Mammary epithelial cell (primary cell): ENCODE measurements around the gene PUDP.
A peak's percentile ranks its signal among the peaks of the same experiment; 100 is the strongest.

Experiments
- CTCF ChIP-seq, 2 donors: IDR thresholded peaks in 1 of 2; conservative IDR thresholded peaks in 1 of 2; 2 replicates each; pipeline ENCODE4 v1.5.1; 2011 to 2012; ENCODE audit warnings: inconsistent platforms in 2 of 2, low read length in 2 of 2, mild to moderate bottlenecking in 2 of 2, control low read depth in 1 of 2, low read depth in 1 of 2; ENCODE audit not compliant: insufficient read depth in 1 of 2; ENCODE audit errors: extremely low read depth in 1 of 2
- EZH2 ChIP-seq: IDR thresholded peaks from 2 replicates; pipeline ENCODE4 v1.6.1; 2012; ENCODE audit warnings: low read length, inconsistent platforms, borderline replicate concordance

GRCh38 chrX:7088968-7089615, 58.9 kb downstream of the PUDP start:
- TF ChIP-seq CTCF (conservative IDR thresholded peaks at IDR 0.05 in 1 of 2, IDR thresholded peaks at IDR 0.05 in 1 of 2; ENCODE audit: extremely low read depth in 1 of 2, insufficient read depth in 1 of 2, low read depth in 1 of 2, low read length in 2 of 2) (peak in 1 of 2 donors; percentile 20), EZH2 (no peak)
